ENCODE measurements around the gene SLC5A11.

DNA sequence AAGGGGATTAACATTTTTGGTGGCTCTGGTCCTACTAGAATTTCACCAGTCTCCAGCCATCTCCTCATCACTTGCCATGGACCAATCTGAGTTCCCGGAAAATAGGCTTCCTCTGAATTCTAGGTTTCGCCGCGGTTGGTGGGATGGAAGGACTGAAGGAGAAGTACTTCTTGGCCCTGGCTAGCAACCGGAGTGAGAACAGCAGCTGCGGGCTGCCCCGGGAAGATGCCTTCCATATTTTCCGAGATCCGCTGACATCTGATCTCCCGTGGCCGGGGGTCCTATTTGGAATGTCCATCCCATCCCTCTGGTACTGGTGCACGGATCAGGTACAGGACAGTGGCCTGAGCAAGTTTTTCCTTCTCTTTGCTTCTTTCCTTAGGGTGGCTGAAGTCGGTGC lies 45.0 kb downstream of the SLC5A11 start:
- TF ChIP-seq POLR2A (IDR thresholded peaks at IDR 0.05): no peak
- TF ChIP-seq, protein P1, sequence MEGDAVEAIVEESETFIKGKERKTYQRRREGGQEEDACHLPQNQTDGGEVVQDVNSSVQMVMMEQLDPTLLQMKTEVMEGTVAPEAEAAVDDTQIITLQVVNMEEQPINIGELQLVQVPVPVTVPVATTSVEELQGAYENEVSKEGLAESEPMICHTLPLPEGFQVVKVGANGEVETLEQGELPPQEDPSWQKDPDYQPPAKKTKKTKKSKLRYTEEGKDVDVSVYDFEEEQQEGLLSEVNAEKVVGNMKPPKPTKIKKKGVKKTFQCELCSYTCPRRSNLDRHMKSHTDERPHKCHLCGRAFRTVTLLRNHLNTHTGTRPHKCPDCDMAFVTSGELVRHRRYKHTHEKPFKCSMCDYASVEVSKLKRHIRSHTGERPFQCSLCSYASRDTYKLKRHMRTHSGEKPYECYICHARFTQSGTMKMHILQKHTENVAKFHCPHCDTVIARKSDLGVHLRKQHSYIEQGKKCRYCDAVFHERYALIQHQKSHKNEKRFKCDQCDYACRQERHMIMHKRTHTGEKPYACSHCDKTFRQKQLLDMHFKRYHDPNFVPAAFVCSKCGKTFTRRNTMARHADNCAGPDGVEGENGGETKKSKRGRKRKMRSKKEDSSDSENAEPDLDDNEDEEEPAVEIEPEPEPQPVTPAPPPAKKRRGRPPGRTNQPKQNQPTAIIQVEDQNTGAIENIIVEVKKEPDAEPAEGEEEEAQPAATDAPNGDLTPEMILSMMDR (IDR thresholded peaks at IDR 0.05): no peak

All from body of pancreas (tissue), 4 donors.